ENCODE measurements around the gene SSBP4.

The SSBP4 gene

DNA sequence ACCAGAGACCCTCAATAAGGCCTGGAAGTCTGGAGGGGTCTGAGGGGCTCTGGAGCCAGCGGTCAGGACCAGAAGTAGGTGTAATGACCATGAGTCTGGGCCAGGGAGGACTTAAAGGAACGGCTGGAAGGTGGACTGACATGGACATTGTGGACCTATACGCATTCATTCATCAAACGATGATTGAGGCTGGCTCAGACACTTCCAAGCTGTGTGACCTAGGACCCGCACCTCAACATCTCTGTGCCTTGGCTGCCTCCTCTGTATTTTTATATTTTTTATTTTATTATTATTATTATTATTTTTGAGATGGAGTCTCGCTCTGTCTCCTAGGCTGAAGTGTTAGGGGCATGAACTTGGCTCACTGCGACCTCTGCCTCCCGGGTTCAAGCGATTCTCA is 12.4 kb upstream of the SSBP4 start:
- DNase-seq (ENCODE audit: low spot score), result no peak
- in situ Hi-C loops (cut with MboI; ENCODE audit: low sequenced_read_pairs, unreplicated experiment), result no loop called here
- TF ChIP-seq, protein P1, sequence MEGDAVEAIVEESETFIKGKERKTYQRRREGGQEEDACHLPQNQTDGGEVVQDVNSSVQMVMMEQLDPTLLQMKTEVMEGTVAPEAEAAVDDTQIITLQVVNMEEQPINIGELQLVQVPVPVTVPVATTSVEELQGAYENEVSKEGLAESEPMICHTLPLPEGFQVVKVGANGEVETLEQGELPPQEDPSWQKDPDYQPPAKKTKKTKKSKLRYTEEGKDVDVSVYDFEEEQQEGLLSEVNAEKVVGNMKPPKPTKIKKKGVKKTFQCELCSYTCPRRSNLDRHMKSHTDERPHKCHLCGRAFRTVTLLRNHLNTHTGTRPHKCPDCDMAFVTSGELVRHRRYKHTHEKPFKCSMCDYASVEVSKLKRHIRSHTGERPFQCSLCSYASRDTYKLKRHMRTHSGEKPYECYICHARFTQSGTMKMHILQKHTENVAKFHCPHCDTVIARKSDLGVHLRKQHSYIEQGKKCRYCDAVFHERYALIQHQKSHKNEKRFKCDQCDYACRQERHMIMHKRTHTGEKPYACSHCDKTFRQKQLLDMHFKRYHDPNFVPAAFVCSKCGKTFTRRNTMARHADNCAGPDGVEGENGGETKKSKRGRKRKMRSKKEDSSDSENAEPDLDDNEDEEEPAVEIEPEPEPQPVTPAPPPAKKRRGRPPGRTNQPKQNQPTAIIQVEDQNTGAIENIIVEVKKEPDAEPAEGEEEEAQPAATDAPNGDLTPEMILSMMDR (IDR thresholded peaks at IDR 0.05; ENCODE audit: borderline replicate concordance, control extremely low read depth, extremely low read depth, insufficient read depth, missing control alignments), result no peak

DNA sequence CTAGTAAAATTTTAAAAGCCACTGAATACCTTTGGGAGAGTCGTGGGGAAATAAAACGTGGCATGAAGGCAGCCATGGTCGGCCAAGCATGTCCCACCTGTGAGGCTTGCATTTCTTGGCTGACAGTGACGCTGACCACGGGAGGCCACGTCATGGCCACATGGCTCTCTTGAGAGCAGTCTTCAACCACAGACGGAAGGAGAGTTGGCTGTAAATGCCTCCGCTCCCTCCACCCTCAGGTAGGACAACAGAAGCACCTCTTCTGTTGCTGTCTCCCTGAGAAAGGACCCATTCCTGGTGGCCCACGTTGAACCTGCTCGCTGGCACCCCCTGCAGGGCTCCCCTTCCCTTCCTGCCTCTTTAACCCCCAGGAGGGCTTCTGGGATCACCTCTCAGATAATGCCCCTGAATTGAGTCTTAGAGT is 11.1 kb upstream of the SSBP4 start:
- in situ Hi-C loops (cut with MboI; ENCODE audit: low sequenced_read_pairs, unreplicated experiment), result no loop called here
- peak; percentile 83 for DNase-seq (ENCODE audit: low spot score)
- TF ChIP-seq, protein P1 (IDR thresholded peaks at IDR 0.05; ENCODE audit: borderline replicate concordance, control extremely low read depth, extremely low read depth, insufficient read depth, missing control alignments), result peak; percentile 30

DNA sequence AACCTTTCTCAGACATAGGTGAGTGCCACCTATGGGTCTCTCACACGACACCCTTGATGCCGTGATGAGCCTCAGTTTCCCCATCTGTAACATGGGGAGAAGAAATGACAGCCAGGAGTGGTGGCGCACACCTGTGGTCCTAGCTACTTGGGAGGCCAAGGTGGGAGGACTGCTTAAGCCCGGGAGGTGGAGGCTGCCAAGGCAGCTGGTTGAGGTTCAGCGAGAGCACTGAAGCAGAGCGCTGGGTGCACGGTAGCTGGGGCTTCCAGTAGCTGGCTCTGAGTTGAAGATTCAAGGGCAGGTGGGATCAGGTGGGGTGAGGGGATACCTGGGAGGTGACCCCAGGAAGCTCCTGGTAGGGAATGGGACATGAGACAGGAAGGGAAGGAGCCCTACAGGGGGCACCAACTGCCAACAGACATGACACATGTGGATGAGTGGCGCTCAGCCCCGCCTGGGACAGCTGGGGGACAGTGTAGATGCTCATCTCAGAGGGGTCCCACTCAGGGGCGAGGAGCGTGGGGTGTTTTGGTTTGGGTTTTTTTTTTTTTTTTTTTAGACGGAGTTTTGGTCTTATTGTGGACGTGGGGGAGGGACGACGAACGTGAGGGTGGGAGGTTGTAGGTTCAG is 6.5 kb upstream of the SSBP4 start:
- no peak for DNase-seq (ENCODE audit: low spot score)
- in situ Hi-C loops (cut with MboI; ENCODE audit: low sequenced_read_pairs, unreplicated experiment), result no loop called here
- TF ChIP-seq, protein P1 (IDR thresholded peaks at IDR 0.05; ENCODE audit: borderline replicate concordance, control extremely low read depth, extremely low read depth, insufficient read depth, missing control alignments), result no peak

DNA sequence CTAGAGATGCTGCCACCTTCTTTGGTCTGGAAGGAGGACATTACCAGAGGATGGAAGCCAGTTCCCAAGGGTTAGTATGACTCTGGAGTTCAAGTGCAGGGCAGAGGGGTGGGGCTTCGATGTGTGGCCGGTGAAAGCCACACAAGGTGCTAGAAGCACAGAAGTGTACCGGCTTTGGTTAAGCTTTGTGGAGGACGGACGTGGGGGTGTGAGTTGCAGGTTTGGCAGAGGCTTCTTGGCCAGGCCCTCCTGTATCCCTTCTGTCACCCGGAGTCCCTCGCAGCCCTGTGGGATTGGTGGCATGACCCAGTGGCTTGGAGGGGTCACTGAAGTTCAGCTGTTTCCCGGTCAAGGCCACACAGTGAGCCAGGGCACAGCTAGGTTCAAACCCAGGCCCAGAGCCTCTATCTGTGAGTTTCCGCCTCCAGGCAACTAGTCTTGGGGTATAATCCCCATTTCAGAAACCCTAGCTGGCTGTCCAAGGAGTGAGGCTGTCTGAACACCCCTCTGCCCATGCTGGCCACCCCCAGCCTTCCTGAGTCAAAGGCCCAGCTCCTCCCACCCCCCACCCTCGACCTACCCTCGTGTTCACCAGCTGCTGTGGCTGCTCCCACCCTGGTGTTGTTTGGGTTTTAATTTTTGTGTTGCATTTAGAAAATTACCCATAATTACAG is 4.6 kb upstream of the SSBP4 start:
- peak; percentile 67 for DNase-seq (ENCODE audit: low spot score)
- in situ Hi-C loops (cut with MboI; ENCODE audit: low sequenced_read_pairs, unreplicated experiment), result no loop called here

DNA sequence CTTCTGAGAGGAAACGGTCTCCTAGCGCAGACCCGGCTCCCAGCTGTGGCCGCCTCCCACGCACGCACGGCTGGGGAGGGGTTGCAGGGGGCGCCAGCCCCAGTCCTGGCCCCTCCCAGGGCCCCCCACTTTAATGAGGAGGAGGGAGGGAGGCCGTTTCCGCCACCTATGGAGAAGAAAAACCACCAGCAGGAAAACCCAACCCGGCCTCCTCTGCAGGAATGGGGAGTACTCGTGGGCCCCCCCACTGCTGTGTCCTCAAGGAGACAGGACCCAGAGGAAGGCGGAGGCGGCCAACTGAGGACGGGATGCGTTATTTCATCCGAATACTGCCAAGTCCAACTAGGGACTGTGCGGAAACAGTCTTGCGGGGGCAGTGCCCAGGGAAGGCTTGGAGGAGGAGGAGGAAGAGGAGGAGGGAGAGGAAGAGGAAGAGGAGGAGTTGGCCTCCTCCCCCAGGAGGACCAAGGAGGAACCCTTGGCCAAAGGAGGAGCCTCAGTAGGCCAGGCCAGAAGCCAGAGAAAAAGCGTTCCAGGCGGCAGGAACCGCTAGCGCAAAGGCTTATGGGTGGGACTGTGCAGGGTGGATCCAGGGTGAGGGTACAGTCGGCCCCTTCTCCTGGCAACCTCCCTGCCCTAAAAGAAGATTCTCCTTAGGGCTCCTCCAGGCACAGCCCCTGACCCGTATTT is 3.9 kb upstream of the SSBP4 start:
- in situ Hi-C loops (cut with MboI; ENCODE audit: low sequenced_read_pairs, unreplicated experiment), result no loop called here
- DNase-seq (ENCODE audit: low spot score), result no peak
- TF ChIP-seq, protein P1 (IDR thresholded peaks at IDR 0.05; ENCODE audit: borderline replicate concordance, control extremely low read depth, extremely low read depth, insufficient read depth, missing control alignments), result no peak

More for the DNA sequence above, 4.6 kb upstream of the SSBP4 start:
- TF ChIP-seq, protein P1 (IDR thresholded peaks at IDR 0.05; ENCODE audit: borderline replicate concordance, control extremely low read depth, extremely low read depth, insufficient read depth, missing control alignments), result no peak

DNA sequence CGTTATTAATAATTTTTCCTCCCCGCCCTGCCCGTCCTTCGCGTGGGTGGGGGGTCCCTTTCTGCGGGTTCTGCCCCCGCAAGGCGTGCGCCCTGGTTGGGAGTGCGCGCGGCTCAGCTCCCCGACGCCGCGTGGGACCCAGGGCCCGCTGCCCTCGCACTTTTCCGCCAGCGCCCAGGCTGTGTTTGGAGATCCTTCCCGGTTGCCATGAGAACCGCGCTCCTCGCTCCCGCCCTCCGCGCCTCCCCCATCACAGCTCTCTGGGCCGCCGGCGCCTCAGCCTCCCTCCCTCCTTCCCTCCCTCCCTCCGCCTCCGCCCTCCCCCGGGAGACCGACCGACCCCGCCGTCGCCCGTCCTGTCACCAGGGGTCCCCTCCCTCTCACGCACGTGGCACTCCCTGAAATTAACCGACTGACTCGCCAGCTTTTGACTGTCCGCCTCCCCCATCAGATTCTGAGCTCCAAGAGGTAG is 2.4 kb upstream of the SSBP4 start:
- TF ChIP-seq, protein P1 (IDR thresholded peaks at IDR 0.05; ENCODE audit: borderline replicate concordance, control extremely low read depth, extremely low read depth, insufficient read depth, missing control alignments), result no peak
- peak; percentile 84 for DNase-seq (ENCODE audit: low spot score)
- in situ Hi-C loops (cut with MboI; ENCODE audit: low sequenced_read_pairs, unreplicated experiment), result no loop called here

All from GM13976 (cell line).